HTERT RPE-1 (cell line): ENCODE results near the gene PRKN.

Source experiments
- in situ Hi-C: fragments of 300-500 bp; cut with MboI; formaldehyde crosslinking; loops from 4 replicates; pipeline ENCODE4 v1.14.3; 2020; ENCODE audit warnings: low sequenced_read_pairs

Gene PRKN

DNA sequence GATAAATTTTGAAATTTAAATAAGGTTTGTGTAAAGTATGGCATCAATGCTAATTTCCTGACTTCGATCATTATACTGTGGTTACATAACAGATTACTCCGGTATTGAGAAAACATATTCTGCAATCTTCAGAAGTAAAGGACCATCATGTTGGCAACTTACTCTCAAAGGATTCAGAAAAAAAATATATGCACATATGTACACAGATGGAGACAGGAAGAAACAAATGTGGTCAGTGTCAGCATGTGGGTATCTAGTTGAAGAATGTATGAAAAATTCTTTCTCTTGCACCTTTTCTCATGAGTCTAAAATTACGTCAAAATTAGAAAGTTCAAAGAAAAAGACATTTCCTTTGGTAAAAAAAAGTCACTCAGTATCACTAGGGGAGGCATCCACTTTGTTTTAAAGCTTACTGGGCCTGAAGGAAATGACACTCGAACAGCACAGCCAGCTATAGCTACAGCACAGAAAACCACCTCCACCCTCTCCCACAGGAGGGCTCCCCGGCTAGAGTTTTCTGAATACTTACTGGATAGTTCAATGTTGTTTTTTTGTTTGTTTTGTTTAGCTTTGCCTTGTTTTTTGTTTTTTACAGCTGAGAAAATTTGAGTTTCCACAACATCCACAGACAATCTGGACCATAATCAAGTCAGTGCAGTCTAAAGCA, 1136.5 kb downstream of the PRKN start:
- in situ Hi-C loops: no loop called here

DNA sequence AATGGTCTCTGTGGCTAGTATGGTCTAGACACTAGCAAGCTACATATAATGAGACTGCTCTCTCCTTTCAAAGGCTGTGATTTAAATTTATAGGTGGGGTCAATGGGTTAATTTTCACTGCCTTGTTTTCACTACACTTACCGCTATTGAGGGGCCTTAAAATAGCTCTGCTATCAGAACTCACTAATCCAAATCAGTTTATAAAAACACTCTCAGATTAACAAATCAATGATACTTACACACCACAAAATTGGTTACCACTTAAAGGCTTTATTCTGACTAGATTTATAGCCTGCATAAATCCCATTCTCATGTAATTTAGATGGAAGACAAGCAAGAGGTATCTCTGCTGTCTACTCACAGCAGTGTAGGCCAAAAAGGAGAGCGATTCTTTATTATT, 1140.7 kb downstream of the PRKN start:
- in situ Hi-C loops: no loop called here

DNA sequence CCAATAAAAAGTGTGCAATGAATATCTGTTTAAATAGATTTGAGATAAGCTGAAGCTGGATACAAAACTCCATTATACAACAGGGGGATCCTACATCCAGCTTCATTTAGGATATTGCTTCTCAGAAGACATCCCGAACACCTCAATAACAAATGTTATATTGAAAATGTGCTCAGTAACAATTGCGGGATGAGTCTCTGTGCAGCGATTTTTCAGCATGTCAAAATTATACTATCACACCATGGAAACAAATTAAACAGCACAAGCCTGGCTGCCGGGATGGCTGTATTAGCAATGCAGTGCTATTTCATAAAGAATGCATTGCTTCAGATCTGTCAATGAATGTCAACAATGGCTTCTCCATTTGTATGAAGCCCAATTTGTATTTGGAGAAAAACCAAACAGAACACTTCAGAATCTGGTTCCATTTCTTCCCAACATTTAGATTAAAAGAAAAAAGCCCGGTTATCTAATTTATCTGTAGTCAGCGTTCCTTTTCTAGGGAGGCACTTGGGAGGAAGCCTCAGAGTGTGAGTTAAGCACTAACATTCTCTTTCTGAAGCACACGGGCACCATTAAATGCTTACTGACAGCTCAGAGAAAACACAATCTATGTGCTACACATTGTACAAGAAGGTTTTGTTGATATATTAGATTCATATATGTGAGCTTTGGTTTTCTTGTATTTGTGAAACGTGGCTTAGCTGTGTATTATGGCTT, 1142.8 kb downstream of the PRKN start:
- in situ Hi-C loops: no loop called here

DNA sequence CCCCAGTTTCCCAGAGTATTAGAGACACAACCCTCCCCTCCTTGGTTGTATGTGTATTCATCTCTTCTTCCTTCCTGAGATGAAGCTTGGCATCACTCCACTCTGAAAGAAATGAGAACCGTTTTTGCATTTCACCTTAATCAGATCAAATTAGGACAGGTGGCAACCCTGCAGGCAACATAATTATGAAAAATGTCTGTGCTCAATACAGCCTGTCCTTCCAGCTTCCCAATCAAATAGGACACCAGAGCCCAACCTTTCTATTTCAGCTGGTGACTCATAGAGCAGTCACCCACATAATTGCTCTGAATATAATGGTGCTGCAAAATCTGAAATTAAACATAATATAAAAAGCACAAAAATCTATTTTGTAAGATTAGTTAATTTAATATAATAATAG, 1143.5 kb downstream of the PRKN start:
- in situ Hi-C loops: no loop called here

DNA sequence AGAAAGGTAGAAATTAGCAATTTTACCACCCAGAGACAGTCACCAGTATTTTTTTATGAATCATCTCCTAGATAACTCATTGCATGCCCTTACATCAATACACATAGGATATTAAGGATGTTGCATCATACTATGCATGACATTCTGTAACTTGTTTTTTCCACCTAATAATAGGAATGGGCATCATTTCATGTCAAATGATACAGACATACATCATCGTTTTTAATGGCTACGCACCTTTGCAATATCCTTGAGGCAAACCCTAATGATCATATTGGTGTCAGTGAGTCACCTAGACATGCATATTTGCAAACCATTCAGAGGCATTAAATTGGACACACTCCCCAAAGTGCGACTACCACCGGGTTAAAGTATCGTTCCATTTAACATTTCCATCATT, 1144.0 kb downstream of the PRKN start:
- in situ Hi-C loops: no loop called here

DNA sequence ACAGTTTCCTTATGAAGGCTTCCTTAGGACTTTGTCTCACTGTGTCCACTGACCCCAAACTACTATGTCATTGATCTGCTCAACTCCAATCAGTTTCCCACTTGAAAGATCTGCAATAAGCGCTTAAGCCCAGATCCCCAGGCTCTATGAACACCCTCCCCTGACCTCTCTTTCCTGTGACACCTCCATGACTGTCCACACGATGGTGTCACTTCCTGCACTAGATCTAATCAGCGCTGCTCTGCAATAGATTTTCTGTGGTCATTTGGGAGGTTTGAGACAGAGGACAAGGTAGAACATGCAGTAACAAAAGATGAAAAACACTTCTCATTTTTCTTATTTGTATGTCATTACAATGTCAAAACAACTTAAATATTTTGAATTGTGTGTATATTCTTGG, 1149.1 kb downstream of the PRKN start:
- in situ Hi-C loops: no loop called here

DNA sequence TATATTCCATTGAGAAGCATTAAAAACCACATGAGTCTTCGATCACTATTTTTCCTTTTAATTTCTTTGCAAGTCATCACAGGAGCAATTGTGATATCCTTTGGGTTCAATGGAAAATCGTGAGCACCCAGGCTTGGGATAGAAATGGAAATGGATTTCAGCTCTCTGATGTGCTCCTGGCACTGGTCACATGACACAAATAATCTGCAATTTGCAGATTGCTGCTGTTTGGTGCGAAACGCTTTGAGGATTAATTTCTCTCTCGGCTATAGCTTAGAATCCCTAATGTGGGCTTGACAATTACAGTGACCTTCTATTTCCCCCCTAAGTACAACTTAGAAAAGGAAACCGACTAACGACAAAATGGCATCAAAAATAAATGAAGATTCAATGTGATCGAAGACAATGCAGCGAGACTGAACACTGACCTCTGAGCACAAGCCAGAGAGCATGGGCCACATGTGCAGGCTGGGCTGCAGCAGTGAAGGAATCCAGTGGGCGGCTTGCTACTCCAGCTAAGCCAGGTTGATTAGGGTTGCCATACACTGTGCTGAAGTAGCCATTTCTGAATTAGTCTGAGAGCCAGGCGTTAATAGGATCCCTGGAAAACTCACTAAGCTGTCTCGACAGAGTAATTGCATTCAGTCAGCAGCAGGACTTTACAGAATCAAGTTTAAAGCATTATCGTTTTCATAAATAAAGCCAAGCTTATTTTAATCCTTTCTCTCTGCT, 1151.9 kb downstream of the PRKN start:
- in situ Hi-C loops: no loop called here

DNA sequence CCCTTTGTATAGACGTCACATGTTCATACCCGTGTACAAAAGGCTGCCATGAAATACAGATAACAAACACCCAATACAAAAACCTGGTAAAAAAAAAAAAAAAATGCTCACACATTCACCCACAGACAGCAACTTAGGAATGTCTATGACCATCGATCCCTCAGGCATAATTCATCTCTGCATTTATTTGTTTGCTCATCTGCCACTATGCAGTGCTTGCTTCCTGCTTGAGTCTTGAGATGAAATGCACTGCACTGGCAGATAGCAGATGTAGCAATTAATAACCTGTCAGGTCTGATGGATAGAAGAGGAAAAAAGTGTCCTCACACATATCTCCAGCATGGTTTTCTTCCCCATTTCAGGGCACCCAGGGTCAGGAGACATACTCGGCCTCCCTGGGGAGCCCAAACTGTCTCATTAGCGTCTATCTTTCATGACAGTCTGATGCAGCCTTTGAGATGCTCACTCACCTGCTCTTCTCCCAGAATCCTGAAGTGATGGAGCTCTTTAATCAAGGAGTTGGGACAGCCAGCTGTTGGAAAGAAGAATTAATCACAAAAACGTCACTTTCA, 1158.6 kb downstream of the PRKN start:
- in situ Hi-C loops: no loop called here

DNA sequence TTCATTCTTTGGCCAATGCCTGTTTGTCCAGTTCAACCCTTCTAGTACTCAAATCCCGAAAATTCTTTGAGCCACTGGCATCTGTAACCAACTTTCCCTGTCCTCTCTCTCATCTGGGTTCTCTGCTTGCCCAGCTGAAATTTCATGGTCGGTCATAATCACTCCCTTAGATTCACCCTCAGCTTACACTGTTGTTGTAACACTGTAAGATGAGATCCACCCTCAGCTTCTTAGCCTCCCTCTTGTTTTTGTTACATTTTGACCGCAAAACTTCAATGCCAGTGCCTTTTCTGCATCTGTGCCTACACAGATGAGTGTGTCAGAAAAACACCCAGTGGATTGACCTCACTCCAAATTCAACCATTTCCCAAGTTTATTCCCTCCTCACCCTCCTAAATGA, 1162.6 kb downstream of the PRKN start:
- in situ Hi-C loops: no loop called here

DNA sequence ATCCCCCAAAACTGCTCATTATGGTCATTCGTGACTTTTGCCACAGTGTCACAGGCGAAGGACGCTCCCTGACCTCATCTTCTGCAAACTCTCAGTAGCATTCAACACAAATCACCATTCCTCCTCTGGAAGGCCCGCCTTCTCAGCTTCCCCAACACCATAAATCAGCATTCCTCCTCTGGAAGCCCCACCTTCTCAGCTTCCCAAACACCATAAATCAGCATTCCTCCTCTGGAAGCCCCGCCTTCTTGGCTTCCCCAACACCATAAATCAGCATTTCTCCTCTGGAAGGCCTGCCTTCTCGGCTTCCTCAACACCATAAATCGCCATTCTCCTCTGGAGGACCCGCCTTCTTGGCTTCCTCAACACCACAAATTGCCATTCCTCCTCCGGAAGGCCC, 1165.7 kb downstream of the PRKN start:
- in situ Hi-C loops: no loop called here

DNA sequence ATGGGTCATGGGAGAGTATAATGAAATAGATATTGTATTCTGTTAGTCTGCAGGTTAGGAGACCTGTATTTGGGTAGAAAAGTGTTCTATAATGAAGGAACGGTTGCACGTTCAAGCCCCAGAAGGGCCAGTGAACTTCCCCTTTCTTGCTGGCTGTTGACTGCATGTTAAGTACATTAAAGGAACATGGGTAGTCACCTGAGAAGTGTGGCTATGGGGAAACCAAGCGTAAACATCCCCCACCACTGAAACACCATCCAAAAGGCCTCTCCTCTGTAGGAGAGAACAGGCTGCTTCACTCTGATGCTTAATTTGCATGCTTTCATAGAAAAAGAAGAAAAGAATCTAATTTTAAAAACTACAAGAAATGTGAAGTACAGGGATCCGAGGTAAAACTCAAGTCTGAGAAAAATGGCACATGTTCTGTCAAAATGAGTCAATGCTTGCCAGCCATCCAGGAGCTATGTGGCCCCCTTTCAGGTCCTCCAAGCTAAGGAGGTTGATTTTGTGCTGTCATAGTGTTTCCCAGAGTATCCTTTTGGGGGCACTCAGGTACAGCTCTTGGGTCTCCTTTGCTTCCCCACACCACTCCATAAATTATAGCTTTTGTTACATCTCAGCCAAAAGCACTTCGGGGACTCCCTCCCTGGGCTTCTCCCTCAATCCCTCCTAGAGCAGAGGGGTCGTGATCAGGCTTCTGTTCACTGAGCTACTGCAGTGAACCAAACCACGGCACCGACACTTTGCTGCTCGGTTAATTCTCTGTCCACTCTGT, 1170.0 kb downstream of the PRKN start:
- in situ Hi-C loops: no loop called here

DNA sequence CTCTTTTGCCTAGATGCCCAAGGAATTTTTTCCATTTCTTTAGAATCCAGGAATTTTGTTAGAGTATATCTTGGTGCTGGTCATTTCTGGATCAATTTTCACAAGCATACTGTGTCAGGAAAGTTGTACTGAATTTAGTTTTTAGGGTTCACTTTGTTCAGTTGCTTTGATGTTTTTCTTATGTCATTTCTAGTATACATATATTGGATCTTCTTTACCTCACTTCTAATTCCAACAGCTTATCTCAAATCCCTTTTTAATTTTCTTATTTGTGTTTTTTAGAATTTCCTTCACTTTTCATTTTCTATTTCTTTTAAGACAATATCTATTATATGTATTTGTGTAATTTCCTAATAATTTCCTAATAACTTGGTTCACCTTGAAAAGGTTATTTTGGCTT, 1172.7 kb downstream of the PRKN start:
- in situ Hi-C loops: no loop called here

DNA sequence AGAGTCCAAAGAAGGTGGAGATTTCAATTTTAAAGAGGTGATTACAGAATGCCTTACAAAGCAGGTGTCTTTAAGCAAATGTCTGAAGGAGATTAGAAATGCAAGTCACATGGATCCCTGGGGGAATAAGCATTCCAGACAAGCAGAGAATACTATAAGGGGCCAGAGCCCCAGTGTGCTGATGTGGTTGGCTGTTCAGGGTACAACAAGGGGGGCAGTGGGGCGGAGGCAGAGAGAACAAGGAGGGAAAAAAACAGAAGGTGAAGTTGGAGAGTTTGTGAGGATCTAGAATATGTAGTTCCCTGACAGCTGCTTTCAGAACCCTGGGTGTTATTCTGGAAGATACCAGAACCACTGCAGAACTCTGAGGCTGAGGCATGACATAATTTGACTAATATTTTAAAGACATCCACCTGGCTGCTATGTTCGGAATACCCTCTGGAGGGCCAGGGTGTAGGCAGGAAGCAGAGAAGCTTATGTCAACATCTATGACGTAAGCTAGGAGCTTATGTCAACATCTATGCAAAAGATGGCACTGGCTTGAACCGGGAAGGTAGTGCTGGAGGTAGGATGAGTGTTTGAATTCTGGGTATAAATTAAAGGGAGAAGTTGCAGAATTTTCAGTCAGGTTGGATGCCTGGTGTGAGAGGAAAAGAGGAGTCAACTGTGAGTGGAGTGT, 1177.5 kb downstream of the PRKN start:
- in situ Hi-C loops: no loop called here

DNA sequence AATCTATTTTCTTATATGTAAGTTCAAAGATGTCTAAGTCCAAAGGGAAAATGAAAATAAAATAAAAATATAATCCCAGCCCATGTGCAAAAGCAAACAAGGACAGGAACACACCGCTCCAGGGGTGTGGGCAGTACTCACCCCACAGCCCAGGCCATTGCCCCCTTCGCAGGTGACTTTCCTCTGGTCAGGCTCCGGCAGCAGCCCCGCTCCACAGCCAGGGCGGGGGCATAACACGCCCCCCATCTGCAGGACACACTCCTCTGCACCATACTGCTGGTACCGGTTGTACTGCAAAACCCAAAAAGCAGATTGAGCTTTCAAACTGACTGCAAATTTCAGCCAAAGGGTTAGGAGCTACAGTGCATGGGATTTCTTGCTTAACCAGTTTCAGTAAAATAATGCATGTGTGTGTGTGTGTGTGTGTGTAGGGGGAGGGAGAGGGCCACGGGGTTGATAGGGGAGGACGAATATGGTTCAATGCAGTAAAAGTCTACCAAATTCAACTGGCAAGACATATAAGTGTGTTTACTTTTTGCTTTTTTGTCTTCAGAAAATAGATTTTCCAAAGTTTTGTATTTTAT, 1178.8 kb downstream of the PRKN start:
- in situ Hi-C loops: no loop called here

DNA sequence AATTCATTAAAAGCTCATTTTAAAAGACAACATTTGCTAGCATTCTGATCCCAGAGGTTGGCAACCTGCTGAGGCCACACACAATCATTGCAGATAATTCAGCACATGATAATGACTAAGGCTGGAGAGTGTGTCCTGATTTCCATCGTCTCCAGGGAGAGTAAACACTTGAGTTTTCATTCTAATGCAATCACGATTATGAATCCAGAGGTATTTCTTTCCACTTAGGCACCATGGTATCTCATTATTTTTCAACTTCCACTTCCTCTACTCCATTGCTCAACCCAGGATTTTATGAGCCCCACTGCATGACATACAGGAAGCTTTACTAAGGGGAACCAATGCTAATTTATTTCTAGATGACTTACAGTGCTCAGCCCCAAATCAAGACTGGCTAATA, 1179.9 kb downstream of the PRKN start:
- in situ Hi-C loops: no loop called here

DNA sequence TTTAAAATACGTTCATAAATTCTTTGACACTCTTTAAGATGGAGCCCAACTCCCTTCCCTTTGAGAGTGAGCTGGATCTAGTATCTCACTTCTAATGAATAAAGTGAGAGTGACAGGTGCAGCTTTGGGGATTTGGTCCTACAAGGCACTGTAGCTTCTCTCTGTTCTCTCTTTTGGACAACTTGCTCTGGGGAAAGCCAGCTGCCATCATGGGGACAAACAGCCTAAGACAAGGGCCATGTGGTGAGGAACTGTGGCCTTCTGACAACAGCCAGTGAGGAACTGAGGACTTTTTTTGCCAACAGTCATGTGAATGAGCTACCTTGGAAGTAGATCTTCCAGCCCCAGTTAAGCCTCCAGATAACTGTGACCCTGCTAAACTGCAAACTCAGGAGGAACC, 1180.9 kb downstream of the PRKN start:
- in situ Hi-C loops: no loop called here

DNA sequence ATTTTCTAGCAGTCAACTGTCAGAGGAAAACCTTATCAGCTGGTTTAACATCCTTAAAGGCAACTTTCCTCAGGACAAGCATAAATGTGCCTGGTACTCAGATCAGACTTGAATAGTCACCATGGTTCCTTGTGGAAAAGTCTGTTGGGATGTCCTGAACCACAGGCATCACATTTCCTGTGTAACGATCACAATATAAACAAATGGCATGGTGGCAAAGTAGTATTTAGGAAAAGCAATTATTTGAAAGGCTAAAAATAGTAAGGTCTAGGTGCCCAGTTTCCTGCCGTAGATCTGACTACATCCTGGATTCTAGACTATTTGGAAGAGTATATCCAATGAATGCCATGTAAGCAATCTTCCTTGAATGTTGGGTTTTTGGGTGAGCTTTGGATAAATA, 1181.8 kb downstream of the PRKN start:
- in situ Hi-C loops: no loop called here

DNA sequence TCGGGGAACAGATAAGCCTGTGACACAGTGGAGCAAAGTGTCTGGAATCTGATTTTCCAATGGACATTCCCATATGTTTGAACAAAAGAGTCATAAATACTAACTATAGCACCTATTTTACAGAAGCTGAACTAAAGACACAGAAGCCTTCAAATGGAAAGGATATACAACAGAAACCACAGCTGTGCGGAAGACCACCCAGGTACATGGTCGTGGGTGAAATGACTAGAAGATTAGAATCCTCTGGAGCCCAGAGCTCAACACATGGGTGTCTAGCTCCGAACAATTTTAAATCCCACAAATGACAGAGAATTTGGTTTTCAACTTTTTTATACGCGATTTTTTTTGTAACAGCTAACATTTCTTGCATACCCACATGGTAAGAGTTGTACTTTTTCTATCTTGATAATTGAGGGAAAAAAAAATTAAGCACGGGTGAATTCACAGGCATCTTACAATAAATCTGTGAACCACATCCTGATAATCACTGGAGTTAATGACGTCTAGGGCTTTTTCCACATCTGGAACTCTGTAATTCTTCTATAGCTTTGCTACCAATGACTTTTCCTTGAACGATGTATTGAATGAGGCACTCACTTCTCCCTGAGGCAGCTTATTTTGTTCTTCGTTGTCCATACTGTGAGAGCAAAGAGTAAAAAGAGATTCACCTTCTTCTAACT, 1182.6 kb downstream of the PRKN start:
- in situ Hi-C loops: no loop called here

DNA sequence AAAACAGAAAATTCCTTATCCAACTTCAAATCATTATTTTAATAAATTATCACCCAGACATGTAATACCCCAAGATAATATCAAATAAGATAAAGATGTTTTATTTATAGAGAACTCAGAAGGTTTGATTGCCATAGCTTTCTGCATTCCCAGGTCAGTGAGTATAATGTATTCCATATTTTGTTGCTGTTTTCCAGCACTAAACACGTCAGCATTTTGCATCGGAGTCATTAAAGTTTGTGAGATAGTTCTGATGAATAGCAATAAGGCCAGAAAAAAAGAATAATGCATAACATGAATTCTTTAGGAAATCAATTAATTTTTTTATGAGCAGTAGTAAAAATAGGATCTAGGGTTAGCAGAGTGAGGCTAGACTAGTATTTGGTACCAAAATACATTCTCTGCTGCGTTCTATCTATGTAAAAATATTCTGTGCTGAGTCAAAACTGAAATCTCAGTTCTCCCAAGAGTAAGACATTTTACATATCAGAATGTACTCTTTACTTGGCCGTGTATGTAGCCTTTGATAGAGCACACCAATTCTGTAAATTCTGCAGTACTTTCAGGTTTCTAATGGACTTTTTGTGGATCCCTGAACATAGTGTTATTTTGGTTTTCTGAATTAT, 1183.8 kb downstream of the PRKN start:
- in situ Hi-C loops: no loop called here
